ENCODE results near the gene MLPH.
"Not testable (repeated sequence)": the region's sequence is repeated elsewhere in the genome, so short reads cannot be mapped to it uniquely, and the experiment has no call there.

The MLPH gene

DNA sequence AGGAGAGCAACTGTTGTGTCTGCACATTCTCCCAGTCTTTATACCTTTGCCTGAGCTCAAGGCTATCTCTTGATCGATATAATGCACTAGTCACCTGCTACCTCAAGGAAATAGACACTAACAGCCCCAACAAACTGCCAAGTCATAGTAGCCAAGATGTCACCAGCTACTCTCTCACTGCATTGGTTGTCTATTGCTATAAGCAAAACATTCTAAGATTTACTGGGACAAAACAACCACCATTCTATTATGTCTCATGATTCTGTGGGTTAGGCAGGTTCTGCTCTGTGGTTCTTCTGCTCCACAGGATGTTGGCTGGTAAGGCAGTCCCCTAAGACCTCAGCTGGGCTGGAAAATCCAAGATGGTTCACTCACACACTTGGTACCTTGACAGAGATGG, 28.5 kb upstream of the MLPH start:
- DNase-seq, result no peak

DNA sequence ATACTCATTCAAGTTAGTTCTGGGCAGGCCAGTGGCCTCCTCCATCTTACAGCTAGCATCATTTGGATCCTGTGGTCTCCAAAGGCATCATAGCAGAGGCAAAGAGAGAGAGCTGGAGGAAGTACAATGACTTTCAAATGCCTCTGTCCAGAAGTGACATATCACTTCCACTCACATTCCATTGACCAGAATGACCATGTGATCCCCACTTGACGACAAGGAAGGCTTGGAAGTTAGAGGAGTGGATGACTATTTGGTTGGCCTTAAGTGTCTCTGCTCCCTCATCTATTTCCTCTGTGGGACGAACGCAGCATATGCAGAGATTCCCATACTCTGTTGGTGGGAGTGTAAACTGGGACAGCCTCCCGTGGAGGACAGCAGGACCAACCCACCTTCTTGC, 27.8 kb upstream of the MLPH start:
- no peak for DNase-seq

GRCh38 chr2:237459741-237460174, 27.3 kb upstream of the MLPH start:
- no peak for DNase-seq

GRCh38 chr2:237464757-237465391, 22.2 kb upstream of the MLPH start:
- no peak for DNase-seq

DNA sequence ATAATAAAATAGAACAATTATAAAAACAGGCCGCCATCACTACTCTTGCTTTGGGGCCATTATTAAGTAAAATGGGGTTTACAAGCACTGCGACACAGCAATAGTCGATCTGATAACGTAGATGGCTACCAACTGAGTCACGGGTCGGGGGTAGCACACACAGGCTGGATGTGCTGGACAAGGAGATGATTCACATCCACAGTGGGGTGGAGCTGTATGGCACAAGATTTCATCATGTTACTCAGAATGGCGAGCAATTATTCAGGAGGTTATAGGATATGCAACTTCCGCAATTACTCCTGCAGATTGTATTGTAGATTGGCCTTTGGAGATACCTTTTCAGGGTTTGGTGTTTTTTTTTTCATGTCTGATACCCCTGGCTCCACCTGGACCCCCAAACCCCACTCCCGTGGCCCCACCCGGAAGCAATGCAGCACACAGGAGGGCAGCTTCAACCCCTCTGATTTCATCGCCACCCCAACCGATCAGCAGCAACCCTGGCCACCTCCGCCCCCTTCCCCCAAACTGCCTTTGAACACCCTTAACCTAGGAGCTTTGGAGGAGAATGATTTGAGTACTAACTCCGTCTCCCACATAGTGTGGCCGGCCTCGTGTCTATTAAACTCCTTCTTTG, 21.4 kb upstream of the MLPH start:
- DNase-seq, result no peak

- no peak for DNase-seq
These were observed 20.8 kb upstream of the MLPH start for GRCh38 chr2:237466211-237466610.

DNA sequence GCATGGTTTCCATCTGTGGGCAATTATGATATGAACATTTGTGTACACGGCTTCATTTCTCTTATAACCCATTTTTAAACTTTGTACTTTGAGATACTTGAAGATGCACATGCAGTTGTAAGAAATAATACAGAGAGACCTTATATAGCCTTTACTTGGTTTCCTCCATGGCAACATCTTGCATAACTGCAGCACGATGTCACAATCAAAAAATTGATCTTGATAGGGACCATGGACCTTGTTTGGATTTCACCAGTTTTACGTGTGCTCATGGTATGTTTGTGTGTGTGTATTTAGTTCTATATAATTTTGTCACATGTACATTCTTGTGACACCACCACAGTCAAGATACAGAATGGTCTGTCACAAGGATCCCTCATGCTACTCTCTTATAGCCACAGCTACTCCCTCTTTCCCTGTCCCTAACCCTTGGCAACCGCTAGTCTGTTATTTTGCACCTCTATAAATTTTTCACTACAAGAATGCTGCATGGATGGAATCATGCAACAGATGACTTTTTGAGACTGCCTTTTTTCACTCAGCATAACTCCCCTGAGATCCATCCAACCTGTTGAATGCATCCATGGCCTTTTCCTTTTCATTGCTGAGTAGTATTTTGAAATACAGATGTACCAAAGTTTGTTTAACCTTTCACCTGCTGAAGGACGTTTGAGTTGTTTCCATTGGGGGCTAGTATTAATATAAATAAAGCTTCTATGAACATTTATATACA, 19.4 kb upstream of the MLPH start:
- no peak for DNase-seq

- not testable (repeated sequence) for DNase-seq
These were observed 17.6 kb upstream of the MLPH start for GRCh38 chr2:237469410-237469809.

GRCh38 chr2:237469849-237470248, 17.2 kb upstream of the MLPH start:
- DNase-seq, result no peak

GRCh38 chr2:237470914-237471313, 16.1 kb upstream of the MLPH start:
- DNase-seq, result no peak

DNA sequence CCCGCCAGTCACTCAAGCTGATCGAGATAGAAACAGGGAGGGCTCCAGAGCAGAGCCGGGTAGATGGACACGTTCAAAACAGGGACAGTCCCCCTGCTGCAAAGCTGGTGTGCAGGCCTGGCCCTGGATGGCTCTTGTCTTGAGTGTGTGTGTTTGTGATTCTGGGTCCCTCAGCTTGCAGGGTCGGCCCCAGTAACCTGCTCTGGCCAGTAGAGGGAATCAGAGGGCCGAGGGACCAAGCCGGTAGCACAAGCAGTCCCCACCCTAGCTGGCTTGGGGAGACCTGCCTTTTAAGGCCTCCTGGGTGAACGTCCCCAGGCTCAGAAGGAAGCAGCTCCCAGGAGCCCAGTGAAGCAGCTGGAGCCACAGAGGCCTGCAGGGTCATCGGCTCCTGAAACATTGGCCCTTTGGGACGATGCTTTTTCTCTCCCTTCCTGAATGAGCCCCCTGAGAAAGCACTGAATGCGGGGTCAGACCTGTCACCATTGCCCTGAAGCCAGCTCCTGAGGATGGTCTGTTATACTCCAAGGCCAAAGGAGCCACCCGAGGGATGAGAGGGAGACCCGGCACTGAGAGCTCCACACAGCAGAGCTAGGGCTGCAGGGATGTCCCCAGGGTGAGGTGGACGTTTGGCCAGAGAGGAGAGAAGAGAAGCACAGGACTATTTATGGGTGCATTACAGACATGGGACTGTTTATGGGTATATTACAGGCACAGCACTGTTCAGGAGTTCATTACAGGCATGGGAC, 15.4 kb upstream of the MLPH start:
- DNase-seq, result no peak

DNA sequence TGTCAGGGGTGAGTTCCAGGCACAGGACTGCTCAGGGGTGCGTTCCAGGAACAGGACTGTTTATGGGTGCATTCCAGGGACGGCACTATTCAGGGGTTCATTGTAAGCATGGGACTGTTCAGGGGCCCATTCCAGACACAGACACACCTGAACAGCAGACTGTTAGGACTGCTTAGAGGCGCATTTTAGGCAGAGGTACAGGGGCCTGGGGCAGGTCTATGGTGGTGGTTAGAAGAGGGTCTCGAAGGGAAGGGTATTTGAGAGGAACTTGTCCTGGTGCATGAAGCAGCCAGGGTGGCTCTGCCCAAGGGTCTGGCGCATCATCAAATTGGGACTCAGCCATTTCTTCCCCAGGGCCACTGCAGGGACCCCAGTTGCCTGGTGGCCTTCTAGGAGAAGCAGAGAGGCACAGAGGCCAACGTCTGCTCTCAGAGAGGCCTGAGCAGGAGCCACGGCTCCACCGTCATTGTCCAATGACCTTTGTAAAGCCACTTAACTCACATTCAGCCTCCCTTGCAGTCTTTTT, 14.8 kb upstream of the MLPH start:
- DNase-seq, result no peak

DNA sequence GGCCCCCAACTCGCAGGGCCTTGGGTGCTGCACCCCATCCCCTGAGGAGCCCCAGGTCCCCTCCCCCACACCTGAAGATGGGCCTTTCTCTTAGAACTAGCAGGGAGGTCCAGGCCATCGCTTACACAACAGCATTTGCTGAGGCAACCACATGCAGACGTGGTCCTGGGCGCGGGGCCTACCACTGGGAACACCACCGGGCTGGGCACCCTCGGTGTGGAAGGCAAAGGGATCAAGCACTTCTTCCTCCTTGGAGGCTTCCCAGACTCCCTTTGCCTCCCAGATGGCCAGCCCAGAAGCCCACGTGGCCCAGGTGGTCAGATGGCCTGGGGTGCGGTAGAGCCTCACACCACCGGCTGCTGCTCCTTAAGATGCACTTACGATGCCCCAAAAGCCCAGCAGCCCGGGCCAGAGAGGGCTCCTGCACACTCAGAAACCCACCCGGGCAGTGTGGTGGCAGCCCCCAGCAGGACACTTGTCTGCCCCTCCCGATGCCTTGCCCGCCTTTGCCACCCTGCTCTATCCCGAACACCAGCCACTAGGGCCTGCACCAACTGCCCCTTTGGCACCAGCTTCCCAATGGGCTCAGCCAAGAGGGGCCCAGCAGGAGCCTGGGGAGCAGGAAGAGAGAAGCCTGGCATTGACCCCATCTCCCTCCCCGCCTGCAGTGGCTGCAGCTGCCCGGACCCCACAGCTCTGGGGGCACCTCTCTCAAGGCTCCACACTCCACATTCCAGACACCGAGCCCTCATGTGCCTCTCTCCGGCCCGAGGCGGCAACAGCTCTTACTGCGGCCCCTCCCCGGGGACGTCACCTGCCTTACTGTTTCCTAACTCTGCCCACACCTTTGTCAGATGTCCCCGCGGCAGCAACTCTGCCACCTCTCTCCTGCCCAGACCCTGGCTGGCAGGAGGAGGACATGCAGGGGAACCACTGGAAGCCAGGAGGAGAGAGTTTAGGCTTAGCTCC, 13.9 kb upstream of the MLPH start:
- DNase-seq, result no peak

DNA sequence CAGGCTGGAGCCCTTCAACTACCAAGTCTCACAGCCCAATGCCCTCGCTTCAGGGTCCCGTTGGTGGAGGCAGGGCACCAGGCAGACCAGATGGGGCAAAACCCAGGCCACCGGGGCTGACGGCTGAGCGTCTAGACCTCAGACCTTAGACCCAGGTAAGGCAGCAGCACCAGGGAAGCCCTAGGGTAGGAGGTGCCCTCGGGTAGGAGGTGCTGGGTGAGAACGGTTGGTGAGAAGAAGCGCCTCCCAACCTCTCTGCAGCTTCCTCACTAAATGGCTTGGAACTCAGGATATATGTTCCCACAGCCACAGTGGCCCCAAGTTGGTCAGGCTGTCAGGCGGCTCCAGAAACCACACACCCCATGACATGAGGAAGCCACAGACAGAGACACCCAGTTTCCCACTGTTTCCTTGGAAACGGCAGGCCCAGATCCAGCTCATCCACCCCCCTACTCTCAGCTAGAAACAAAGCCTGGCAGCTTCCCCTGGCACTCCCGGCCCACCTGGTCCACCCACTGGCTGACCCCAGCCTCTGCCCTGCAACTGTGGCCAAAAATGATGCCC, 13.1 kb upstream of the MLPH start:
- DNase-seq, result peak; percentile 76

DNA sequence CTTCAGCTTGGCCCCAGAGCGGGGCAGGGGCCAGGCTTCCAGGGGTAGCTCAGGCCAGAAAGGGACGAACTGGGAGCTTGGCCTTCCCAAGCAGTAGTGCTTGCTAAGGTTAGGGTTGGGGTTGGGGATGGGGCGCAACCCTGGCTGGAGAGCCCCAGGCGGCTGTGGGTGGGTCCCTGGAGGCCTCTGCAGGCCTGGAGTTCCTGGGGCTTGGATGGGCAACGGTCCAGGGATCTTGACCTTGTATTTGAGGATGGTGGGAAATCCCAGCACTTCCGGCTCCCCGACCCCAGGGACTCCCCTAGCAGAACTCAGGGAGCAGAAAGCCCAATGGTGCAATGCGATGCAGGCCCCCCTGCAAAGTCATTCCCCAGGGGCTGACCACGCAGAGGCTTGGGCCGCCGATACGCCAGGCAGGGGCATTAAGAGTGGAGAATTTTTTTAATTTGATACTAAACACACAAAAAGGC, 12.6 kb upstream of the MLPH start:
- DNase-seq, result peak; percentile 67

DNA sequence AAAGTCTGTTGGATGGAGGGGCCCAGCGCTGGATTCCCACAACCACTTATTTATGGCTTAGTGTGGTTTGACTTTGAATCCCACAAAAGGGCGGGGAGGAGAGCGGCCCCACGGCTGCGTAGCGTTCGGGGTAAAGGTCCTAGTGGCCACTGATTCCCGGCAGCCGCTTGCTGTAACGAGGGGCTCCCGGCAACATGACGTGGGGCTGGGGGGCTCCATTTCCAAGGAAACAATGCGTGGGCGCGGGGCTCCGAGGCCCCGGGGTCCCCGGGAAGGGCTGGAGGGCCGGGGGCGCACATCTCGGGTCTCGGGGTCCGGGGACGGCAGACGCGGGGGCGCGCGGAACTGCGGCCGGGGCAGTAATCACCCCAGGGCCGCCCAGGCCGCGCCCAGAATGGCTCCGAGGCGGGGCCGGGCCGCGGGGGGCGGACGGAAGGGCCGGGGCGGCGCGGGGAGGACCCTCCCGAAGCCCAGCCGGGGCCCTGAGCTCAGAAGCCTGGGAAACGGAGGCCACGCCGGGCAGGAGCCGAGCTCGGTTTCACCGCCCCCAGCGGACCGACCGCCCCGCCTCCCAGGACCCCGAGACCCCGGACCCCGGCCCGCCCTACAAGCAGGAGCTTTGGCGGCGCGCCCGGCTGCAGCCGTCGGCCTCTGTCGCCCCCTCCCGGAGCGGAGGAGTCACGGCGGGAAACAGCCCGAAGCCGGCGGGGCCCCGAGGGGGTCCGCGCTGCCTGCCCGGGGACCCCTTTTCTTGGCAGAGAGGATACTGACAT, 11.9 kb upstream of the MLPH start:
- DNase-seq, result peak; percentile 92

GRCh38 chr2:237475704-237476141, 11.3 kb upstream of the MLPH start:
- DNase-seq, result no peak

- DNase-seq, result no peak
These were observed 9.0 kb upstream of the MLPH start for GRCh38 chr2:237478095-237478494.

- DNase-seq, result no peak
These were observed 8.1 kb upstream of the MLPH start for GRCh38 chr2:237478979-237479378.

DNA sequence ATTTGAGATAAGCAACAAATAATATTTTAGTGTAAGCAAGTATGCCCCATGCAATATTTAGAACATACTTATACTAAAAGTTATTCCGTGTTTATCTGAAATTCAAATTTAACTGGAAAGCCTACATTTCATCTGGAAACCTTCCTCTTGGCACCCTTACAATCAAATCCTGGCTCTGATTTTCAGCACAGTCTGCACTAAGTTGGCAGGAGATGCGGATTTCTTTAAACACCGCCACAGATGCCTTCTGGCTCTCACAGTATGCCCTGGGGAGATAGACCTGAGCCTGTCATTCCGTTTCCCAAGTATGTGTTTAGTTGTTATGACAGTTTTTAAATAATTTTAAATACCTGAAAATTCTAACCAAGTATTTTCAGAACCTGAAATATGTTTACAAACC, 7.3 kb upstream of the MLPH start:
- DNase-seq, result no peak

- no peak for DNase-seq
These were observed 6.5 kb upstream of the MLPH start for GRCh38 chr2:237480556-237480955.

All from right hindlimb (tissue), 1 donor.